NB4 (cell line): ENCODE data around the gene RNU6-9.
"Not testable (repeated sequence)": the region's sequence is repeated elsewhere in the genome, so short reads cannot be mapped to it uniquely, and the experiment has no call there.

ENCODE experiments used
- DNase-seq: peaks from one replicate; pipeline ENCODE4 v3.0.0; 2010; ENCODE audit warnings: low read depth
- H3K4me3 ChIP-seq: one replicate; pipeline ENCODE4 v1.5.1; 2011; ENCODE audit warnings: mild to moderate bottlenecking, low read depth, low read length, moderate library complexity
- MAX ChIP-seq: IDR thresholded peaks from 2 replicates; pipeline ENCODE4 v1.6.1; 2011; ENCODE audit warnings: low read depth, low read length
- MYC ChIP-seq: IDR thresholded peaks from 2 replicates; pipeline ENCODE4 v1.6.1; 2011; ENCODE audit warnings: low read depth, low read length
- POLR2A ChIP-seq: IDR thresholded peaks from 2 replicates; pipeline ENCODE4 v1.6.1; 2011; ENCODE audit warnings: mild to moderate bottlenecking; ENCODE audit not compliant: insufficient read length; ENCODE audit errors: extremely low read depth
- TF ChIP-seq, protein P1 (sequence below): IDR thresholded peaks from one replicate; pipeline ENCODE4 v1.5.1; 2012; ENCODE audit warnings: low read depth, low read length

RNU6-9 gene

GRCh38 chr19:888581-889385 lies 4.5 kb upstream of the RNU6-9 start:
- TF ChIP-seq MYC (no peak), MAX (no peak), POLR2A (no peak)
- TF ChIP-seq, protein P1, sequence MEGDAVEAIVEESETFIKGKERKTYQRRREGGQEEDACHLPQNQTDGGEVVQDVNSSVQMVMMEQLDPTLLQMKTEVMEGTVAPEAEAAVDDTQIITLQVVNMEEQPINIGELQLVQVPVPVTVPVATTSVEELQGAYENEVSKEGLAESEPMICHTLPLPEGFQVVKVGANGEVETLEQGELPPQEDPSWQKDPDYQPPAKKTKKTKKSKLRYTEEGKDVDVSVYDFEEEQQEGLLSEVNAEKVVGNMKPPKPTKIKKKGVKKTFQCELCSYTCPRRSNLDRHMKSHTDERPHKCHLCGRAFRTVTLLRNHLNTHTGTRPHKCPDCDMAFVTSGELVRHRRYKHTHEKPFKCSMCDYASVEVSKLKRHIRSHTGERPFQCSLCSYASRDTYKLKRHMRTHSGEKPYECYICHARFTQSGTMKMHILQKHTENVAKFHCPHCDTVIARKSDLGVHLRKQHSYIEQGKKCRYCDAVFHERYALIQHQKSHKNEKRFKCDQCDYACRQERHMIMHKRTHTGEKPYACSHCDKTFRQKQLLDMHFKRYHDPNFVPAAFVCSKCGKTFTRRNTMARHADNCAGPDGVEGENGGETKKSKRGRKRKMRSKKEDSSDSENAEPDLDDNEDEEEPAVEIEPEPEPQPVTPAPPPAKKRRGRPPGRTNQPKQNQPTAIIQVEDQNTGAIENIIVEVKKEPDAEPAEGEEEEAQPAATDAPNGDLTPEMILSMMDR: no peak
- no peak overlapping the region for H3K4me3 ChIP-seq
- no peak for DNase-seq

- no peak overlapping the region for H3K4me3 ChIP-seq
- no peak for TF ChIP-seq POLR2A
- TF ChIP-seq, protein P1: no peak
- TF ChIP-seq MYC: no peak
- TF ChIP-seq MAX: no peak
- no peak for DNase-seq
Observed at GRCh38 chr19:889662-890295, 3.5 kb upstream of the RNU6-9 start.

- no peak for DNase-seq
- no peak for TF ChIP-seq MYC
- TF ChIP-seq, protein P1: no peak
- TF ChIP-seq MAX: no peak
- no peak for TF ChIP-seq POLR2A
- H3K4me3 ChIP-seq: no peak overlapping the region
Observed at GRCh38 chr19:890831-891230, 2.5 kb upstream of the RNU6-9 start.

DNA sequence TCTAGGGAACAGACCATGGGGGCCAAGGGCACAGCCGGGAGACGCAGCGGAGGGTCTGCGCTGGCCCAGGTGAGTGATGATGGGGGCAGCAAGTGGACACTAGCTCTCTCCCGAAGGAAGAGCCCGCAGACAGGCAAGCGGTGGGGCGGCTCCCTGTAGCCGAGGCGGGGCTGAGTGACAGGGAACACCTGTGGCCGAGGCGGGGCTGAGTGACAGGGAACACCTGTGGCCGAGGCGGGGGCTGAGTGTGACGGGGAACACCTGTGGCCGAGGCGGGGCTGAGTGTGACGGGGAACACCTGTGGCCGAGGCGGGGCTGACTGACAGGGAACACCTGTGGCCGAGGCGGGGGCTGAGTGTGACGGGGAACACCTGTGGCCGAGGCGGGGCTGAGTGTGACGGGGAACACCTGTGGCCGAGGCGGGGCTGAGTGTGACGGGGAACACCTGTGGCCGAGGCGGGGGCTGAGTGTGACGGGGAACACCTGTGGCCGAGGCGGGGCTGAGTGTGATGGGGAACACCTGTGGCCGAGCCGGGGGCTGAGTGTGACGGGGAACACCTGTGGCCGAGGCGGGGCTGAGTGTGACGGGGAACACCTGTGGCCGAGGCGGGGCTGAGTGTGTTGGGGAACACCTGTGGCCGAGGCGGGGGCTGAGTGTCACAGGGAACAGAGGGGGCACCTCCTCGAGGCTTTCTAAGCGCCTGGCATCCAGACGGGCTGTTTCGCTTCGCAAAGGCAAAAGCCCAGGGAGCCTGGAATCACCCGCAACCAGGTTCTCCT lies 1.7 kb upstream of the RNU6-9 start:
- not testable (repeated sequence) for DNase-seq
- peak overlapping the region; percentile 62 for H3K4me3 ChIP-seq

GRCh38 chr19:892243-892893 lies 916 bp upstream of the RNU6-9 start:
- no peak for TF ChIP-seq MYC
- TF ChIP-seq MAX: no peak
- TF ChIP-seq POLR2A: no peak
- TF ChIP-seq, protein P1: no peak
- DNase-seq: no peak
- peak overlapping the region; percentile 62 for H3K4me3 ChIP-seq

DNA sequence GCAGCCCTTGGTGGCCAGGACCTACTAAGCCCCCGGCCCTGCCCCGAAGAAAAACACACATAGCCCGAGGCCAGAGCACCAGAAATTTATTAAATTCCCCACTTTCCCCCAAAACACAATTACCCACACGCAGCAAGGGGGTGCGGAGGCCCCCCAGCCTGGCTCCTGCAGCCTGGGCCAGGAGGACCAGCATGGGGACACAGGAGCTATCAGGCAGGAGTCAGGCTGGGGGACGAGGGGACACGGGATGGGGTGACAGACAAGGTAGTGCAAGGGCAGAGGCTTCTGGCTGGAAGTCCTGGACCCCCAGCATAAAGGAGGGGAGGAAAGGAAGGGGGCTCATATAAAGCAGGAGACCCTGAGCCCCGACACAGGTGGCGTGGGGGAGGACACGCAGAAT lies 3.1 kb downstream of the RNU6-9 start:
- no peak overlapping the region for H3K4me3 ChIP-seq
- no peak for DNase-seq
- TF ChIP-seq, protein P1: no peak
- no peak for TF ChIP-seq POLR2A
- TF ChIP-seq MYC: no peak
- TF ChIP-seq MAX: no peak
